ENCODE data around the gene RAD51B. TPM values are rescaled to one million over a fixed set of nuclear protein-coding genes. Genes with fewer than 3 reads are reported as not detected.
A peak's percentile ranks its signal among the peaks of the same experiment; 100 is the strongest.

RAD51B gene
- total and polyA plus RNA-seq, 8 donors, result 1.8 to 30.7 (median 15.3) TPM

GRCh38 chr14:68631394-68632053 is 811.9 kb downstream of the RAD51B start:
- WGBS, 5 donors, result 86 to 95% (median 91%) methylated on average over 11 of the region's 11 CpGs
- H3K9me3 ChIP-seq, result no peaks in the 10 kb centered on the region
- no peak for DNase-seq
- peaks cover 29 to 76% (median 61%) of the 10 kb centered on the region in 4 donors for H3K4me1 ChIP-seq
- no peaks in the 10 kb centered on the region for H3K36me3 ChIP-seq
- TF ChIP-seq POLR2A (IDR thresholded peaks at IDR 0.05) (no peak), EP300 (IDR thresholded peaks at IDR 0.05) (no peak), CTCF (IDR thresholded peaks at IDR 0.05) (no peak), POLR2AphosphoS5 (IDR thresholded peaks at IDR 0.05) (no peak)
- no peak overlapping the region for H3K4me3 ChIP-seq
- peak overlapping the region; percentile 7 to 90 (median 87) for H3K27ac ChIP-seq
- intact Hi-C loops (cut with DNase I; ENCODE audit: low total_unique reads), result no loop called here
- no peaks in the 10 kb centered on the region for H3K27me3 ChIP-seq

- Histone ChIP-seq H3K4me1 (peaks cover 28 to 76% (median 59%) of the 10 kb centered on the region in 4 donors), H3K27me3 (no peaks in the 10 kb centered on the region), H3K9me3 (no peaks in the 10 kb centered on the region), H3K27ac (peak overlapping the region; percentile 23 to 90 (median 87)), H3K4me3 (no peak overlapping the region), H3K36me3 (no peaks in the 10 kb centered on the region)
- TF ChIP-seq POLR2A (IDR thresholded peaks at IDR 0.05), result no peak
- TF ChIP-seq EP300 (IDR thresholded peaks at IDR 0.05), result no peak
- no peak for TF ChIP-seq CTCF (IDR thresholded peaks at IDR 0.05)
- no peak for TF ChIP-seq POLR2AphosphoS5 (IDR thresholded peaks at IDR 0.05)
- 86 to 94% (median 90%) methylated on average over 18 to 19 of the region's 19 CpGs for WGBS, 5 donors
- intact Hi-C loops (cut with DNase I; ENCODE audit: low total_unique reads), result no loop called here
- no peak for DNase-seq
Measured at GRCh38 chr14:68632054-68632895, 812.7 kb downstream of the RAD51B start.

DNA sequence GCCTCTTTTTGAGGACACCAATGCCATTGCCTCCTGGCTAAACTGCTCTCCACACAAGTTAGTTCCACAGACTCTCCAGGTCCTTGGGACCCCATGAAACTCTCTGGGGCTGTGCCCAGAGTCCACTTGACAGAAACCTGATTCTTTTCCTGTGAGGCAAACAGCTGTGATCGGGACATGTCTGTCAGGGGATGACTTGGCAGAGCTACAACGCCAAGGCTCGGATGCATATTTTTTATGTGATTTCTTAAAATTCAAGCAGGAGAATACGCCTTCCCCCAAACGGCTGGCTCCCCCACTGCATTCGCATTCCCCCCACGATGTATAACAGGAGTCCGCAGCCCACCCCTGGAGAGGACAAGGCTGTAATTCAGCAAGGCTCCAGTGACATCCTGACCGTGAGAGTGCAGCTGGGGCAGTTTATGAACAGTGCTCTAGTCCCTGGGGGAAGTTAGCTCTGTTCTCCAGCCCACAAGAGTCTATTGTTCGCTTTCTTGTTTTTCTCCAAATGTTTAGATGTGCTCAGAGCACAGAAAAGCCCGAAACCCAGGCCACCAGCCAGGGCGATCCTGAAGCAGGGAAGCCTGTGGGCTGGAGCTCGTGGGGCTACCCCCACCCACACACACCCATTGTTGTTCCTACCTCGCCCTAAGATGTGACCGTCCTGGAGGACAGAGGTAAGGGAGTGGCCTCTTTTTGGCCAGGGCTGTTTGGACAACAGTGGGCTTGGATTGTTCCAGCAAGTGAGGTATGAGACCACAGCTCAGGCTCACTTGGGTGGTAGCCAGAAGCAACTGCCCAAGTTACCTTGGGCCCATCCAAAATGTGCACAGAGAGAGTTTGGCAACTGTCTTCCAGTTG is 813.8 kb downstream of the RAD51B start:
- intact Hi-C loops (cut with DNase I; ENCODE audit: low total_unique reads), result no loop called here
- no peaks in the 10 kb centered on the region for H3K27me3 ChIP-seq
- no peak overlapping the region for H3K4me3 ChIP-seq
- TF ChIP-seq CTCF (IDR thresholded peaks at IDR 0.05) (no peak), EP300 (IDR thresholded peaks at IDR 0.05) (no peak), POLR2A (IDR thresholded peaks at IDR 0.05) (no peak), POLR2AphosphoS5 (IDR thresholded peaks at IDR 0.05) (no peak)
- no peaks in the 10 kb centered on the region for H3K36me3 ChIP-seq
- DNase-seq, result peak in 1 of 2 donors; percentile 87
- H3K27ac ChIP-seq, result peak overlapping the region; percentile 41 to 90 (median 87)
- WGBS, 5 donors, result 40 to 67% (median 53%) methylated on average over 15 of the region's 15 CpGs
- H3K4me1 ChIP-seq, result peaks cover 23 to 76% (median 60%) of the 10 kb centered on the region in 4 donors
- no peaks in the 10 kb centered on the region for H3K9me3 ChIP-seq

- H3K9me3 ChIP-seq, result no peaks in the 10 kb centered on the region
- no peak for DNase-seq
- intact Hi-C loops (cut with DNase I; ENCODE audit: low total_unique reads), result no loop called here
- H3K4me1 ChIP-seq, result peaks cover 26 to 76% (median 62%) of the 10 kb centered on the region in 4 donors
- H3K36me3 ChIP-seq, result no peaks in the 10 kb centered on the region
- no peak overlapping the region for H3K4me3 ChIP-seq
- no peak for TF ChIP-seq POLR2A (IDR thresholded peaks at IDR 0.05)
- peak overlapping the region in 3 of 5 donors; percentile 87 to 90 (median 88) for H3K27ac ChIP-seq
- no peaks in the 10 kb centered on the region for H3K27me3 ChIP-seq
- WGBS, 5 donors, result 78 to 90% (median 86%) methylated on average over 9 of the region's 9 CpGs
Measured at GRCh38 chr14:68634332-68634731, 814.8 kb downstream of the RAD51B start.
